Stimulated activated CD8-positive, alpha-beta memory T cell treated with anti-CD3 and anti-CD28 coated beads, Interleukin-15, amount 100 ng/mL, for 1 hour (primary cell): ENCODE results near the gene VTI1A.
"Not testable (repeated sequence)": the region's sequence is repeated elsewhere in the genome, so short reads cannot be mapped to it uniquely, and the experiment has no call there.

Source experiments
- DNase-seq: peaks from one replicate; pipeline ENCODE4 v3.0.0-alpha.2; 2020; ENCODE audit warnings: low read depth

The VTI1A gene

GRCh38 chr10:112454910-112455779 is 8.1 kb downstream of the VTI1A start:
- no peak for DNase-seq

- no peak for DNase-seq
Observed at GRCh38 chr10:112456533-112456932, 9.5 kb downstream of the VTI1A start.

GRCh38 chr10:112460366-112460765 is 13.4 kb downstream of the VTI1A start:
- DNase-seq = no peak

GRCh38 chr10:112461029-112461887 is 14.2 kb downstream of the VTI1A start:
- DNase-seq = no peak

- DNase-seq = not testable (repeated sequence)
Observed at GRCh38 chr10:112464074-112464473, 17.1 kb downstream of the VTI1A start.

GRCh38 chr10:112465299-112465883 is 18.4 kb downstream of the VTI1A start:
- DNase-seq = no peak

GRCh38 chr10:112466802-112467201 is 19.8 kb downstream of the VTI1A start:
- no peak for DNase-seq

GRCh38 chr10:112467541-112468075 is 20.6 kb downstream of the VTI1A start:
- no peak for DNase-seq

GRCh38 chr10:112471878-112472487 is 25.0 kb downstream of the VTI1A start:
- DNase-seq = no peak

GRCh38 chr10:112475575-112476218 is 28.7 kb downstream of the VTI1A start:
- no peak for DNase-seq

- no peak for DNase-seq
Observed at GRCh38 chr10:112481602-112482001, 34.6 kb downstream of the VTI1A start.

- no peak for DNase-seq
Observed at GRCh38 chr10:112484399-112484798, 37.4 kb downstream of the VTI1A start.

GRCh38 chr10:112487964-112488363 is 40.9 kb downstream of the VTI1A start:
- no peak for DNase-seq

- no peak for DNase-seq
Observed at GRCh38 chr10:112490545-112490944, 43.5 kb downstream of the VTI1A start.

- no peak for DNase-seq
Observed at GRCh38 chr10:112491144-112491543, 44.1 kb downstream of the VTI1A start.

GRCh38 chr10:112492736-112493135 is 45.7 kb downstream of the VTI1A start:
- no peak for DNase-seq

GRCh38 chr10:112497347-112497950 is 50.4 kb downstream of the VTI1A start:
- DNase-seq = no peak

- no peak for DNase-seq
Observed at GRCh38 chr10:112498806-112499205, 51.8 kb downstream of the VTI1A start.

GRCh38 chr10:112499985-112500384 is 53.0 kb downstream of the VTI1A start:
- DNase-seq = not testable (repeated sequence)

GRCh38 chr10:112502536-112502935 is 55.5 kb downstream of the VTI1A start:
- no peak for DNase-seq

- DNase-seq = no peak
Observed at GRCh38 chr10:112503643-112504042, 56.6 kb downstream of the VTI1A start.
